K562 (cell line): ENCODE results near the gene PPDPF. TPM values are rescaled to one million over a fixed set of nuclear protein-coding genes. Genes with fewer than 3 reads are reported as not detected.

ENCODE experiments used
- ATAC-seq: fragments of 200-7000 bp; cut with Tn5 transposase; 3 replicates; pipeline ENCODE4 v1.9.1; 2020; ENCODE audit warnings: moderate library complexity
- BruUV-seq: library from RNA; stranded (reverse); fragments of 400-500 nt; replicated peaks from 2 replicates; lab custom pipeline; 2021; lab: Mats Ljungman, UMichigan
- CTCF ChIA-PET: fragments of 300-600 bp; formaldehyde crosslinking; extraction: SDS; loops from one replicate; lab custom pipeline; 2021; ENCODE audit warnings: low intra/inter-chr PET ratio; lab: Yijun Ruan, JAX
- POLR2A ChIA-PET: fragments of 300-600, 350-650 bp; sonication (Branson Sonifier 250); formaldehyde crosslinking; extraction: SDS; loops from one replicate; lab custom pipeline; 2021; ENCODE audit warnings: antibody characterized with exemption, inconsistent platforms; lab: Yijun Ruan, JAX
- DNase-seq, 4 experiments: peaks; one replicate each; pipeline versions ENCODE4 v3.0.0 to v3.0.0-alpha.2; 2011 to 2018; ENCODE audit warnings: low spot score in 3 of 4, mixed read lengths in 3 of 4; ENCODE audit errors: extremely low read depth in 1 of 4
- FAIRE-seq: peaks from 2 replicates; lab custom pipeline; 2011; peaks lifted over from hg19 to GRCh38; lab: Jason Lieb, UNC
- H2AFZ ChIP-seq: 2 replicates; pipeline ENCODE4 v1.6.0; 2011; ENCODE audit warnings: low read depth, low read length, control low read depth, inconsistent platforms
- H3K27ac ChIP-seq: fragments of 200-600 bp; 3 replicates; pipeline ENCODE4 v1.8.0; 2011; ENCODE audit warnings: low read depth, mild to moderate bottlenecking, control low read depth, inconsistent platforms, low read length, moderate library complexity, mixed read lengths; ENCODE audit errors: extremely low read depth
- H3K27me3 ChIP-seq, 2 experiments: fragments of 300-600 bp in 1 of 2; 2 replicates in 1 of 2; 3 replicates in 1 of 2; pipeline versions ENCODE4 v1.6.0 to v1.8.0; 2011; ENCODE audit warnings: inconsistent platforms in 2 of 2, low read length in 2 of 2, mild to moderate bottlenecking in 1 of 2, mixed read lengths in 1 of 2, moderate library complexity in 1 of 2; ENCODE audit not compliant: control insufficient read depth in 2 of 2, insufficient read depth in 2 of 2
- H3K36me3 ChIP-seq: fragments of 300-600 bp; 3 replicates; pipeline ENCODE4 v1.8.0; 2011; ENCODE audit warnings: mild to moderate bottlenecking, low read length, inconsistent platforms; ENCODE audit not compliant: control insufficient read depth, insufficient read depth
- H3K4me1 ChIP-seq, 2 experiments: fragments of 200-600 bp in 1 of 2; replicated peaks in 1 of 2; 2 replicates in 1 of 2; 3 replicates in 1 of 2; pipeline versions ENCODE4 v1.5.1 to v1.8.0; 2011; ENCODE audit warnings: inconsistent platforms in 2 of 2, low read length in 2 of 2, mild to moderate bottlenecking in 1 of 2, mixed read lengths in 1 of 2, moderate library complexity in 1 of 2; ENCODE audit not compliant: control insufficient read depth in 2 of 2, insufficient read depth in 2 of 2
- H3K4me2 ChIP-seq: 2 replicates; pipeline ENCODE4 v1.6.1; 2011; ENCODE audit warnings: low read length, control low read depth, inconsistent platforms, mixed read lengths; ENCODE audit not compliant: insufficient read depth
- H3K4me3 ChIP-seq: fragments of 200-600 bp; sonication (generic), shearing (Covaris generic); 2 replicates; pipeline ENCODE4 v1.5.1; 2016; ENCODE audit warnings: control low read depth, inconsistent platforms
- H3K79me2 ChIP-seq: fragments of 200-600 bp; 3 replicates; pipeline ENCODE4 v1.8.0; 2011; ENCODE audit warnings: low read length, inconsistent platforms; ENCODE audit not compliant: control insufficient read depth, insufficient read depth
- H3K9ac ChIP-seq, 2 experiments: 2 replicates each; pipeline versions ENCODE4 v1.6.0 to v1.6.1; 2011; ENCODE audit warnings: low read depth in 2 of 2, low read length in 2 of 2, control low read depth in 1 of 2, inconsistent platforms in 1 of 2, mild to moderate bottlenecking in 1 of 2, mixed read lengths in 1 of 2; ENCODE audit not compliant: insufficient read depth in 1 of 2
- H3K9me1 ChIP-seq: one replicate; pipeline ENCODE4 v1.6.0; 2011; ENCODE audit warnings: inconsistent platforms, mild to moderate bottlenecking, low read length, moderate library complexity; ENCODE audit not compliant: control insufficient read depth, insufficient read depth
- H3K9me3 ChIP-seq: replicated peaks from 2 replicates; pipeline ENCODE4 v1.5.1; 2011; ENCODE audit warnings: low read depth, low read length, inconsistent platforms; ENCODE audit not compliant: control insufficient read depth, insufficient read depth
- H4K20me1 ChIP-seq: replicated peaks from 2 replicates; pipeline ENCODE4 v1.6.1; 2011; ENCODE audit warnings: low read length, inconsistent platforms, mixed read lengths; ENCODE audit not compliant: control insufficient read depth, insufficient read depth
- EGR1 ChIP-seq: fragments of 450-650 bp; conservative IDR thresholded peaks from 2 replicates; pipeline ENCODE4 v1.6.1; 2017; ENCODE audit warnings: mild to moderate bottlenecking
- POLR2G ChIP-seq: fragments of 200-400 bp; formaldehyde crosslinking; IDR thresholded peaks from 2 replicates; pipeline ENCODE4 v1.6.1; 2017; ENCODE audit warnings: low read depth, mild to moderate bottlenecking, antibody characterized with exemption, low read length, moderate library complexity
- TFAP4 ChIP-seq: sonication (generic); formaldehyde crosslinking; IDR thresholded peaks from 2 replicates; pipeline ENCODE4 v1.8.0; 2022; ENCODE audit warnings: missing genetic modification reagents, mild to moderate bottlenecking, moderate library complexity, borderline replicate concordance
- ZNF707 ChIP-seq: fragments of 250-450 bp; sonication (Bioruptor Pico); conservative IDR thresholded peaks from 2 replicates; pipeline ENCODE4 v1.8.0; 2022; ENCODE audit warnings: inconsistent platforms, mild to moderate bottlenecking, moderate library complexity
- WGBS: fragments of 100-300 bp; shearing (Covaris generic); methylation state at CpG from one replicate; pipeline ENCODE4 v1.1.6; 2016; ENCODE audit warnings: low coverage, mixed read lengths; ENCODE audit not compliant: insufficient coverage; ENCODE audit errors: missing lambda C conversion rate; 5-methylcytosine and 5-hydroxymethylcytosine counted together
- in situ Hi-C: fragments of 300-500 bp; cut with MboI; formaldehyde crosslinking; loops from 4 replicates; pipeline ENCODE4 v1.15.0; 2018; ENCODE audit warnings: inconsistent platforms, mixed read lengths
- intact Hi-C: fragments of 100-400 bp; cut with micrococcal nuclease; formaldehyde crosslinking; loops from 2 replicates; pipeline ENCODE4 v1.14.2; 2022
- polyA plus RNA-seq, 8 experiments: library from polyadenylated mRNA; depleted of rRNA in 4 of 8; stranded (reverse) in 5 of 8; unstranded in 3 of 8; fragments of >200 nt; fragmentation: Nextera tagmentation in 2 of 8; fragmentation: Illumina TruSeq in 1 of 8; extraction: Ambion mirVana in 2 of 8; extraction: Trizol in 1 of 8; gene quantifications; 2 replicates each; pipeline versions ENCODE4 v1.2.1 to v1.2.3, GENCODE V29; 2011 to 2014; ENCODE audit warnings: inconsistent platforms in 1 of 8, missing spikeins in 1 of 8
- total RNA-seq, 7 experiments: library from RNA; depleted of rRNA in 6 of 7; stranded (reverse); fragments of >200 nt in 6 of 7; fragmentation: Illumina TruSeq in 2 of 7; extraction: Trizol in 2 of 7; gene quantifications; 2 replicates each; pipeline versions ENCODE4 v1.2.1 to v1.2.3, GENCODE V29; 2011 to 2021; ENCODE audit warnings: low replicate concordance in 1 of 7

Gene PPDPF
- total and polyA plus RNA-seq, 9 of the 15 experiments (the other 6 are each of a cell fraction or from before 2014, with no cell fraction given), result 0.77 to 233 (median 10.5) TPM

- H3K4me3 ChIP-seq, result no peak overlapping the region
- no TSS peak for BruUV-seq
Observed at GRCh38 chr20:63568986-63569949, 48.7 kb downstream of the PPDPF start.

More at GRCh38 chr20:63568986-63569949, 48.7 kb downstream of the PPDPF start:
- CTCF ChIA-PET, result no interaction called here
- in situ Hi-C loops, result no loop called here
- Histone ChIP-seq H3K4me2 (no peak overlapping the region), H3K36me3 (no peaks in the 10 kb centered on the region), H3K9me3 (no peaks in the 10 kb centered on the region), H3K9ac (no peak overlapping the region), H3K79me2 (no peaks in the 10 kb centered on the region), H2AFZ (no peak overlapping the region), H4K20me1 (peaks cover 3% of the 10 kb centered on the region; the same call in 1 of the 2 replicates), H3K9me1 (peaks cover 3% of the 10 kb centered on the region), H3K27ac (no peak overlapping the region), H3K27me3 (peaks cover 0 to 17% of the 10 kb centered on the region in 2 experiments; a peak in 2 of 5 replicates), H3K4me1 (peaks cover under 1 to 89% of the 10 kb centered on the region in 2 experiments; a peak in 4 of 5 replicates)
- intact Hi-C loops, result no loop called here
- TF ChIP-seq EGR1, result no peak
- 0 out of 2 replicates have a peak, but pooled peaks have one; percentile 3 for TF ChIP-seq TFAP4 (CRISPR knock-in tag)
- no peak for TF ChIP-seq ZNF707 (CRISPR knock-in tag)
- TF ChIP-seq POLR2G, result peak; percentile 58
- 58% methylated on average over 28 of the region's 46 CpGs for whole genome bisulfite sequencing
- DNase-seq (no peak), FAIRE-seq (no peak), ATAC-seq (no peak)
- POLR2A ChIA-PET, result interaction anchor here (0.6 to 2.3 kb wide), 8 partner anchors 8 to 582 kb away, joined by 3 to 7 read pairs (median 4); partner anchors contain the start of gene FNDC11
